Left ventricle myocardium inferior (tissue), 1 donor: ENCODE results near the gene BRF1. TPM values are rescaled to one million over a fixed set of nuclear protein-coding genes. Genes with fewer than 3 reads are reported as not detected.

Experiments used
- DNase-seq: peaks from one replicate; pipeline ENCODE4 v3.0.0-alpha.2; 2020
- H3K27ac ChIP-seq: fragments of 200-600 bp; replicated peaks from 2 replicates; pipeline ENCODE4 v1.8.0; 2021
- H3K27me3 ChIP-seq: fragments of 200-600 bp; 2 replicates; pipeline ENCODE4 v1.8.0; 2021; ENCODE audit warnings: low read depth
- H3K36me3 ChIP-seq: fragments of 200-600 bp; 2 replicates; pipeline ENCODE4 v1.8.0; 2021
- H3K4me1 ChIP-seq: fragments of 200-600 bp; 2 replicates; pipeline ENCODE4 v1.8.0; 2021
- H3K4me3 ChIP-seq: fragments of 200-600 bp; 2 replicates; pipeline ENCODE4 v1.8.0; 2021; ENCODE audit warnings: mild to moderate bottlenecking, moderate library complexity
- H3K9me3 ChIP-seq: fragments of 200-600 bp; replicated peaks from 2 replicates; pipeline ENCODE4 v1.8.0; 2021
- CTCF ChIP-seq: fragments of 200-600 bp; IDR thresholded peaks from 2 replicates; pipeline ENCODE4 v1.8.0; 2021; ENCODE audit warnings: antibody characterized with exemption, mild to moderate bottlenecking, borderline replicate concordance
- intact Hi-C: fragments of 100-400 bp; cut with micrococcal nuclease; formaldehyde crosslinking; loops from one replicate; pipeline ENCODE4 v1.11.0; 2022
- total RNA-seq: library from RNA; stranded (reverse); fragmentation: NEBNext Ultra II Directional; extraction: Animal tissue kit (Norgen Biotek cat#: 25700); gene quantifications from one replicate; pipeline ENCODE4 v1.2.1, GENCODE V29; 2021
- donor health status: DM: no; HTN: yes; CAD: no; lungs with severe emphysema.

BRF1 gene
- total RNA-seq, 1 donor from 2014 or later = 19.8 TPM

DNA sequence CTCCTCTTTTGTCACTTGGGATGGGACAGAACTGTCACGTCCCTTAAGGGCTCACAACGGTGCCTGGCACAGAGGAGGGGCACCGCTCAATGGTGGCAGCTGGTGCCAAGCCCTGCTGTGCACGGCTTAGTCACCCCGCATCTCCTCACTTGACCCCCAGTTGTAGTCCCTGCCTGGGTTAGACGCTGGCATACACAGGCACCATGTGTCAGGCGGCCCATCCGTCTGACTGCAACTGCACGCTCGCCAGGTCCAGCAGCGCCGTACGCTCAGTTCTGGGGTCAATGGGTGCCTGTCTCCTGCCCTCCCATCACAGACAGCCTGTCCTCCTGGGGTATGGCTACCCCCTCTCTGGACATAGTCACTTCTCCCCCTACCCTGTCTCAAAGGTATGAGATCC lies 12.2 kb upstream of the BRF1 start:
- Histone ChIP-seq H3K4me1 (peaks cover 43% of the 10 kb centered on the region), H3K9me3 (no peaks in the 10 kb centered on the region), H3K36me3 (no peaks in the 10 kb centered on the region), H3K27me3 (no peaks in the 10 kb centered on the region), H3K4me3 (no peak overlapping the region), H3K27ac (peak overlapping the region; percentile 94)
- no peak for TF ChIP-seq CTCF
- no peak for DNase-seq
- intact Hi-C loops = no loop called here

- Histone ChIP-seq H3K9me3 (no peaks in the 10 kb centered on the region), H3K4me1 (peaks cover 32% of the 10 kb centered on the region), H3K36me3 (no peaks in the 10 kb centered on the region), H3K27me3 (no peaks in the 10 kb centered on the region), H3K27ac (no peak overlapping the region), H3K4me3 (no peak overlapping the region)
- DNase-seq = no peak
- intact Hi-C loops = no loop called here
- no peak for TF ChIP-seq CTCF
Observed at GRCh38 chr14:105311838-105312237, 11.0 kb upstream of the BRF1 start.

- Histone ChIP-seq H3K27me3 (no peaks in the 10 kb centered on the region), H3K27ac (no peak overlapping the region), H3K9me3 (no peaks in the 10 kb centered on the region), H3K36me3 (no peaks in the 10 kb centered on the region), H3K4me3 (no peak overlapping the region), H3K4me1 (peaks cover 11% of the 10 kb centered on the region)
- no peak for DNase-seq
- intact Hi-C loops = no loop called here
- TF ChIP-seq CTCF = no peak
Observed at GRCh38 chr14:105309371-105309770, 8.6 kb upstream of the BRF1 start.

GRCh38 chr14:105307052-105307727 lies 6.4 kb upstream of the BRF1 start:
- Histone ChIP-seq H3K27ac (no peak overlapping the region), H3K36me3 (no peaks in the 10 kb centered on the region), H3K27me3 (no peaks in the 10 kb centered on the region), H3K4me1 (no peaks in the 10 kb centered on the region), H3K4me3 (no peak overlapping the region), H3K9me3 (no peaks in the 10 kb centered on the region)
- no peak for DNase-seq
- intact Hi-C loops = no loop called here
- no peak for TF ChIP-seq CTCF

- Histone ChIP-seq H3K27me3 (no peaks in the 10 kb centered on the region), H3K27ac (no peak overlapping the region), H3K4me1 (peaks cover 6% of the 10 kb centered on the region), H3K36me3 (no peaks in the 10 kb centered on the region), H3K4me3 (no peak overlapping the region), H3K9me3 (no peaks in the 10 kb centered on the region)
- intact Hi-C loops = no loop called here
- no peak for TF ChIP-seq CTCF
- no peak for DNase-seq
Observed at GRCh38 chr14:105305791-105306190, 5.0 kb upstream of the BRF1 start.
